IgD-negative memory B cell (primary cell): ENCODE results near the gene GNAT3. TPM values are rescaled to one million over a fixed set of nuclear protein-coding genes. Genes with fewer than 3 reads are reported as not detected.

Experiments
- H3K27ac Mint-ChIP-seq, 3 donors: one replicate each; pipeline ENCODE4 v1.8.0; 2020 to 2022; ENCODE audit warnings: mild to moderate bottlenecking in 3 of 3, mixed read lengths in 3 of 3, moderate library complexity in 1 of 3
- H3K27me3 Mint-ChIP-seq: one replicate; pipeline ENCODE4 v1.8.0; 2021; ENCODE audit warnings: mixed read lengths
- H3K36me3 Mint-ChIP-seq: one replicate; pipeline ENCODE4 v1.8.0; 2020; ENCODE audit warnings: mild to moderate bottlenecking, mixed read lengths
- H3K4me1 Mint-ChIP-seq, 3 donors: one replicate each; pipeline ENCODE4 v1.8.0; 2020 to 2022; ENCODE audit warnings: mixed read lengths in 3 of 3, mild to moderate bottlenecking in 1 of 3
- H3K4me3 Mint-ChIP-seq, 4 donors: one replicate each; pipeline ENCODE4 v1.8.0; 2020 to 2022; ENCODE audit warnings: mild to moderate bottlenecking in 4 of 4, mixed read lengths in 4 of 4, moderate library complexity in 3 of 4
- H3K9me3 Mint-ChIP-seq, 3 donors: one replicate each; pipeline ENCODE4 v1.8.0; 2020 to 2021; ENCODE audit warnings: mixed read lengths in 3 of 3, mild to moderate bottlenecking in 1 of 3
- polyA plus RNA-seq: library from polyadenylated mRNA; unstranded; fragments of 300-500 nt; fragmentation: Illumina TruSeq; gene quantifications from one replicate; pipeline ENCODE4 v1.2.3, GENCODE V29; 2021

Gene GNAT3
- polyA plus RNA-seq: not detected

DNA sequence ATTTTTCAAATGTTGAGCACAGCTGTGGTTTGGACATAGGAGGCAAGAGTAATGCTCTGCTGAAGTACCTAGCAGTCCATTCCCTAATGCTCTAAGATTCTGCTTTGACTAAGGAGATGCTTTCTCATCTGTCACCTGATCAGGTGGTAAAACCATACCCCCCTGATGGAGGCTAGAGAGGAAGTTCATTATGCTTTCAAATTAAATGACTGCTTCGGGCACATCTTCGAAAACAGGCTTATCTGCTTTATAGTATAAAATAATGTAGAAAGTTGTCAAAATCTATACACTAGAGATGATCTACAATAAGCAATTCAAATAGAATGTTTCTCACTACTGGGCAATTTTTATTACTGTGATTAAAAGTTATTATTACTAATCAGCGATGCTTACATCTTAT lies at the start of gene GNAT3:
Gene GNAT3 (minus strand): TSS at position 101 of the 400 bp plus-strand sequence. CDS start 138 bp downstream, outside the sequence.
- Mint-ChIP-seq H3K27ac (no peak within 1 kb of the TSS), H3K9me3 (peaks cover 0 to 2% (median 0%) of the 10 kb centered on the region in 3 donors), H3K4me1 (no peaks in the 10 kb centered on the region), H3K27me3 (no peaks in the 10 kb centered on the region), H3K4me3 (peak within 1 kb of the TSS in 1 of 4 donors; percentile 70), H3K36me3 (no peaks in the 10 kb centered on the region)

DNA sequence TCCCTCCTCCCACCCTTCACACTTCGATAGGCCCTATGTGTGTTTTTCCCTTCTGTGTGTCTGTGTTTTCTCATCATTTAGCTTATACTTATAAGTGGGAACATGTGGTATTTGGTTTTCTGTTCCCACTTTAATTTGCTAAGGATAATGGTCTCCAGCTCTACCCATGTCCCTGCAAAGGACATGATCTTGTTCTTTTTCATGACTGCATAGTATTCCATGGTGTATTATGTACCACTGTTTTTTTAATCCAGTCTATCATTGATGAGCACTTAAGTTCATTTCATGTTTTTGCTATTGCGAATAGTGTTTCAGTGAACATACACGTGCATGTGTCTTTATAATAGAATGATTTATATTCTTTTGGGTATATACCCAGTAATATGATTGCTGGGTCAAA lies 46.3 kb upstream of the GNAT3 start:
- peaks cover 4 to 21% (median 6%) of the 10 kb centered on the region in 3 donors for H3K9me3 Mint-ChIP-seq
- no peaks in the 10 kb centered on the region for H3K4me1 Mint-ChIP-seq
- no peaks in the 10 kb centered on the region for H3K36me3 Mint-ChIP-seq
- H3K4me3 Mint-ChIP-seq: no peak overlapping the region
- H3K27me3 Mint-ChIP-seq: no peaks in the 10 kb centered on the region
- H3K27ac Mint-ChIP-seq: no peak overlapping the region

DNA sequence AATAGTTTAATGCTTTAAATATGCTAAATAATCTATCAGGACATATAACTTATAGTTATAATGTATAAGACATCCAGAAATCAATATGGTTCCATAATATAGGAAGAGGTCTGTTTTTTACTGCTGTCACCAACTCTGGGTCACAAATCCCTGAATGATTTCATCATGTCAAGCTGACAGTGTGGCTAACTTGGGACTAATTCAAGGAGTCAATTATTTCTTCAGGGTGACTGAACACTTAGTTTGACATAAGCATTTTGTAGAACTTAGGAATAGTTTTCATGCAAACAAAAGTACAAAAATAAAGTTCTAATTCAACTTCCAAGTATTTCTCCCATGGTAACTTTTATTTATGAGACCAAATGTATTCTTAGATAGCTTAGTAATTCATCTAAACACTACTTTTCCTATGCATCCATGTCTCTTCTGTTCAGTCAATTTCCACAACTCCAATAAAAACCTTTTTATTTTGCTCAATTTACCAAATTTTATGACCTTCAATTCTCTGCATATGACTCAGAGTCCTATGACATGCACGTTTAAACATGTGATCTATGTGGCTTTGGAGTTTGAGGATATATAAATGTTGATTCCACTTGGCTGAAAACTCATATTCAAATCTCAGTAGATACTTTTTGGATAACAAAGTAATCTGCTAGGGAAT lies 40.3 kb upstream of the GNAT3 start:
- no peak overlapping the region for H3K27ac Mint-ChIP-seq
- H3K4me3 Mint-ChIP-seq: no peak overlapping the region
- H3K4me1 Mint-ChIP-seq: no peaks in the 10 kb centered on the region
- H3K27me3 Mint-ChIP-seq: no peaks in the 10 kb centered on the region
- H3K36me3 Mint-ChIP-seq: no peaks in the 10 kb centered on the region
- peaks cover 2 to 14% (median 2%) of the 10 kb centered on the region in 3 donors for H3K9me3 Mint-ChIP-seq

DNA sequence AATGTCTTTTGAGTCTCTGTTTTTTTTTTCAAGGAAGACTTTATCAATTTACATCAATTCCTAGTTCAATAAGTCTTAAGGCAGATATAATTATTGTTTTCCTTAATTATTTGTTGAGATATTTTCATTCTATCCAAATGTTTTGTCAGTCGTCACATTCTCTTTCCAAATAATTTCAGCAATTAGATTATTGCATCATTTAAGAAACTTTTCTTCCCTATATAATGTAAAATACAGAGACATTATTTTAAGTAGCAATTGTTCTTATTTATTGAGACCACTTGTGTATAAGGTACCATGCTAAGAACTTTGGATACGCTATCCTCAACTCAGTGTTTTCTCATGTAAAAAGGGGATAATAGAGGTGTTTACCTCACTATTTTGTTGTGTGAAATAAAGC lies 38.1 kb upstream of the GNAT3 start:
- H3K9me3 Mint-ChIP-seq: peaks cover 0 to 17% (median 2%) of the 10 kb centered on the region in 3 donors
- H3K4me3 Mint-ChIP-seq: no peak overlapping the region
- H3K4me1 Mint-ChIP-seq: no peaks in the 10 kb centered on the region
- H3K36me3 Mint-ChIP-seq: no peaks in the 10 kb centered on the region
- H3K27me3 Mint-ChIP-seq: no peaks in the 10 kb centered on the region
- no peak overlapping the region for H3K27ac Mint-ChIP-seq

DNA sequence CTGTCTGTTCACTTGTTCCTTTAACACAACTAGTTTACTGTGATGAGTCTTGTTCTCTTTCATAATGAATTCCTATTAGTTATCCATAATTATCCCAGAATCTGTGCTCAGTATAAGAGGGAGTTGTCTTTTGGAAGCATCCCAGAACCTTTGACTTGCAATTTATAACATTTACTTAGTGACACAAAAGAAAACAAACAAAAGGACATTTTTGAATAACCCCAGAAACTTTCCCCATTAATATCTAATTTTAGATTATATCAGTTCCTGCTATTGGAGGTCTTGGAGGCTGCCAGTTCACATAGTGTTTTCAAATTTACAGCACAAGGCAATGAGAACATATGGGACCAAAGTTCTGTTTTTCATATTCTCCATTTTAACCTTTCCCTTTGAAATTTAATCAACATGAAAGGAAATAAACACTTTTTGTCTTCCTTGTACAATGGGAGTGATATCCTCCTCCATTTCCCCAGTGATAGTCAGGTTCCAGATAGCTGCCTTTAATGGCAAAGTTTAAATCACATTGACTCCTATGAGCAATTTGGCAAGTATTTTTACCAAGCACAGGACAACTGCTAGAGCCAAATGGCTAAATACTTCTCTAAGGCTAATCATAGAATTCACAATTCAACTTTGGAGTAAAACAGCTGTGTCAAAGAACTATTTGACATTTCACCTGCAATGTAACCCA lies 37.1 kb upstream of the GNAT3 start:
- H3K4me3 Mint-ChIP-seq: no peak overlapping the region
- H3K4me1 Mint-ChIP-seq: no peaks in the 10 kb centered on the region
- no peak overlapping the region for H3K27ac Mint-ChIP-seq
- no peaks in the 10 kb centered on the region for H3K27me3 Mint-ChIP-seq
- H3K9me3 Mint-ChIP-seq: peaks cover 0 to 17% (median 8%) of the 10 kb centered on the region in 3 donors
- H3K36me3 Mint-ChIP-seq: peaks cover 1% of the 10 kb centered on the region

DNA sequence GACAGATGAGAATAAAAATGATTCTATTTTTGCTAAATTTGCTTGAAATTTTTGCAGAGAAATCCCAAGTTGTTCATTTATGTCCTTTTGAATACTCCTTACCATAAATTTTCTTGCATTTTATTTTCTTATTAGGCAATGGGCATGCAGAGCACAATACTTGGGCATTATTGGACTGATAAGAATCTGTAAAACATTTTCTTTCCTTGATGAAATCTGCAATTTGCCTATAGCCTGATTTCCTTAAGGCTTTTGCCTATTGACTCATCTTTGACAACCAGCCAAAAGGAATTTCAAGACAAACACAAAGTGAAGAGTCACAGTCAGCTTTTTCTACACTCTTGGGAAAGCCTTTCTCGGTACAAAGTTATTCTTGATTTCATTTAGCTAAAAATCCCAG lies 30.5 kb upstream of the GNAT3 start:
- Mint-ChIP-seq H3K9me3 (peaks cover 3 to 8% (median 8%) of the 10 kb centered on the region in 3 donors), H3K27ac (no peak overlapping the region), H3K27me3 (no peaks in the 10 kb centered on the region), H3K4me1 (no peaks in the 10 kb centered on the region), H3K4me3 (no peak overlapping the region), H3K36me3 (peaks cover 1% of the 10 kb centered on the region)

DNA sequence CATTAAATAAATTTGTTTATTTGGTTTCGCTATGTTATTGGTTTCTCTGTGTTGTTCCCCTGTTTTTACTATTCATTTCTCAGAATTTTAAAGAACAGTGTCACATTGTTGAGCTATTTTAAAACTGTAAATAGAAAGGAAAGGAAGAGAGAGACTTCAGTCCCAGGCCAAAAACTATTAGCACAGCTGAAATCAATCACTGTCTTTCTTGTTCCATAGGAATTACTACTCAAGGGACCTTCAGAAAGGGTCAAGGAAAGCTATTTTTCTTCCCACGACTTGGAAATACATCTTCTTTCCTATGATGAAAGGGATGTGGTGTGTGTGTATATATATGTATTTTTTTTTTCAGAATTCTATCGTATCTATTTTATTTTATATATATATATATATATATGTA lies 29.0 kb upstream of the GNAT3 start:
- H3K9me3 Mint-ChIP-seq: peaks cover 3 to 5% (median 5%) of the 10 kb centered on the region in 3 donors
- no peak overlapping the region for H3K4me3 Mint-ChIP-seq
- no peak overlapping the region for H3K27ac Mint-ChIP-seq
- H3K27me3 Mint-ChIP-seq: no peaks in the 10 kb centered on the region
- H3K4me1 Mint-ChIP-seq: no peaks in the 10 kb centered on the region
- H3K36me3 Mint-ChIP-seq: peaks cover 1% of the 10 kb centered on the region

DNA sequence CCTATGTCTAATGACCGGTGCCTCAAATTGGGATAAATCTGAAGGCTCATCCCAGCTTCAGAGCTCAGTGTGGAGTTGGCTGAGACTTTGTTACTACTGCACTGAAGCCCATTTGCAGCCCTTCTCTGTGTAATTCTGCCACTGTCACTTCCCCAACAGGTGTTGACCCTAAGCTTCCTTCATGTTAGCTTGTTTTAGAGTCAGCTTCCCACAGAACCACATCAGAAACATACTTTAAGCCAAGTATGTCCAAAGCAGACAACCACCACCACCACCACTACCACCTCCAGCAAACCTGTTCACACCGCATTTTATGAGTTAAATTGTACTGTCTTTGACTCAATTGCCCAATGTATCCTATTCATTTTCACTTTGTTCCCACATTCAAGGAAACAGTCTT lies 25.2 kb upstream of the GNAT3 start:
- Mint-ChIP-seq H3K27ac (no peak overlapping the region), H3K27me3 (no peaks in the 10 kb centered on the region), H3K4me3 (no peak overlapping the region), H3K36me3 (no peaks in the 10 kb centered on the region), H3K4me1 (no peaks in the 10 kb centered on the region), H3K9me3 (peaks cover 0 to 7% (median 0%) of the 10 kb centered on the region in 3 donors)

DNA sequence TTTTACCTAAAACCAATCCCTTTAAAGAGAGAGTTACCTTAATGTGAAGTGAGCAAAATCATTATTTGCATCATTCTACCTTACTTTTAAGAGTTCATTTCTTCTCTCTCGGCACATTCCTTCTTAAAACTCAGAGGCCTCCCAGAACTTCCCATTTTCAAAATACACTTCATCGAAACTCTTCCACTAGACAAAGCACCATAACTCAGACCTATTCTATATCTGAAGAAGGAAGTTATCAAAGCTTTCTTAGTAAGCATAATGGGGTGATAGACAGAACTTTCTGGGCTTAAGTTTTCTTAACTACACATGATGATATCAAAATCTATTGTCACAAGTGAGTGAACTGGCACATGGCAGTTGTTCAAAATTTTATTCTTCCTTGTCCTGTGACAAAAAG lies 24.6 kb upstream of the GNAT3 start:
- no peaks in the 10 kb centered on the region for H3K27me3 Mint-ChIP-seq
- peaks cover 0 to 7% (median 0%) of the 10 kb centered on the region in 3 donors for H3K9me3 Mint-ChIP-seq
- no peaks in the 10 kb centered on the region for H3K36me3 Mint-ChIP-seq
- no peaks in the 10 kb centered on the region for H3K4me1 Mint-ChIP-seq
- H3K27ac Mint-ChIP-seq: no peak overlapping the region
- no peak overlapping the region for H3K4me3 Mint-ChIP-seq

DNA sequence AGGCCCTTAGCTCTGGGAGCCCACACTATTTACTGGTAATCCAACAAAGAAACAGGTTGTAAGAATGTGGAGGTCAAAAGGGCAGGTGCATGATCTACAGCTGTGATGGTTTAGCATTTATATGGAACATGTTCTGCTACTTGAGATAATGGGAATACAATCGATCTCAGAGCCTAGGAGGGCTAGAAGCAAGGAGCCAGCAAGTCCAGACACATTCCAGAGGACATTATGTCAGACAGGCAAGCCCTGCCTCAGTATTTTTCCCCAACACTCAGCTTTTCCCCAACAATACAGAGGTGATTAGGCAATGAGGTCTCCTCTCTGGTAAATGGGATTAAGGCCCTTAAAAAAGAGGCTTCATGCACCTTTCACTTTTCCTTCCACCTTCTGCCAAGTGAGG lies 21.4 kb upstream of the GNAT3 start:
- Mint-ChIP-seq H3K27ac (no peak overlapping the region), H3K4me1 (no peaks in the 10 kb centered on the region), H3K9me3 (peaks cover 0 to 7% (median 2%) of the 10 kb centered on the region in 3 donors), H3K27me3 (no peaks in the 10 kb centered on the region), H3K36me3 (no peaks in the 10 kb centered on the region), H3K4me3 (no peak overlapping the region)

DNA sequence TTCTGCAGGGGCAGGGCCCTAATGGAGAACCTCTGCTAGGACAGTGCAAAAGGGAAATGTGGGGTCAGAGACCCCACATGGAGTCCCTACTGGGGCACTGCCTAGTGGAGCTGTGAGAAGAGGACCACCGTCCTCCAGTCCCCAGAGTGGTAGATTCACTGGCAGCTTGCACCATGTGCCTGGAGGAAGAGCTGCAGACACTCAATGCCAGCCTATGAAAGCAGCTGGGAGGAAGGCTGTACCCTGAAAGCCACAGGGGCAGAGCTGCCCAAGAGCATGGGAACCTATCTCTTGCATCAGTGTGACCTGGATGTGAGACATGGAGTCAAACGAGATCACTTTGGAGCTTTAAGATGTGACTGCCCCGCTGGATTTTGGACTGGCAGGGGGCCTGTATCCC lies 20.3 kb upstream of the GNAT3 start:
- H3K27ac Mint-ChIP-seq: no peak overlapping the region
- peaks cover 0 to 7% (median 2%) of the 10 kb centered on the region in 3 donors for H3K9me3 Mint-ChIP-seq

DNA sequence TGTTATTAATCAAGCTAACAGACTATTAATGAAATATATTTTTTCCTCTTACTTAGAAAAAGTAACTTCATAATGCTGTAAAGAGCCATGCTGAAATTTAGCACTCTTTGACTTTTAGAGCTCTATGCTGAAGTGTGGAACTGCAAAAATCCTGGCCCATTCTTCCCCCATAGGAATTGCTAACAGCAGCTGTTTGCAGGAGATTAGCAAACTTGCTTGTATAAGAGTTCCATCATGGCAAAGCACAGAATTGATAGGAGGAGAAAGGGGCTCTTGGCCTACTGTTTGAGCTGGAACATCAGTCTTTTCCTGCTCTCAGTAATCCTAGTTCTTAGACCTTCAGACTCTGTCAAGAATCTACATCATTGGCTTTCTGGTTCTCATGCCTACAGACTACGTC lies 18.3 kb upstream of the GNAT3 start:
- Mint-ChIP-seq H3K4me1 (no peaks in the 10 kb centered on the region), H3K27ac (no peak overlapping the region), H3K9me3 (peaks cover 0 to 8% (median 2%) of the 10 kb centered on the region in 3 donors), H3K36me3 (no peaks in the 10 kb centered on the region), H3K4me3 (no peak overlapping the region), H3K27me3 (no peaks in the 10 kb centered on the region)

More for the DNA sequence above, 20.3 kb upstream of the GNAT3 start:
- Mint-ChIP-seq H3K4me1 (no peaks in the 10 kb centered on the region), H3K4me3 (no peak overlapping the region), H3K36me3 (no peaks in the 10 kb centered on the region), H3K27me3 (no peaks in the 10 kb centered on the region)

DNA sequence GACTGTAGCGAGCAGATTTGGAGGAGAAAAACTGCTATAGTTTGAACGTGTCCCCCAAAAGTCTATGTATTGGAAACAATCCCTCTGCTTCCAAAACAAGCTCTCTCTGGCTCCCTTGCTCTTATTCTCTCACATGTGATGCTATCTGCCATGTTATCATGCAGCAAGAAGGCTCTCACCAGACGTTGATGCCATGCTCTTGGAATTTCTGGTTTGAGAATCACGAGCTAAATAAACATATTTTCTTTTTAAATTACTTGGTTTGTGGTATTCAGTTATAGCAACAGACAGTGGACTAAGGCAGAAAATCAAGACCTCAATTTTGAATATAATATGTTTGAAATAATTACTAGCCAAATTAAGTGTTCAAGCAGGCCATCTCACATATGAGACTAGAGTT lies 17.5 kb upstream of the GNAT3 start:
- Mint-ChIP-seq H3K27me3 (no peaks in the 10 kb centered on the region), H3K36me3 (no peaks in the 10 kb centered on the region), H3K27ac (no peak overlapping the region), H3K4me1 (no peaks in the 10 kb centered on the region), H3K4me3 (no peak overlapping the region), H3K9me3 (peaks cover 0 to 10% (median 2%) of the 10 kb centered on the region in 3 donors)

DNA sequence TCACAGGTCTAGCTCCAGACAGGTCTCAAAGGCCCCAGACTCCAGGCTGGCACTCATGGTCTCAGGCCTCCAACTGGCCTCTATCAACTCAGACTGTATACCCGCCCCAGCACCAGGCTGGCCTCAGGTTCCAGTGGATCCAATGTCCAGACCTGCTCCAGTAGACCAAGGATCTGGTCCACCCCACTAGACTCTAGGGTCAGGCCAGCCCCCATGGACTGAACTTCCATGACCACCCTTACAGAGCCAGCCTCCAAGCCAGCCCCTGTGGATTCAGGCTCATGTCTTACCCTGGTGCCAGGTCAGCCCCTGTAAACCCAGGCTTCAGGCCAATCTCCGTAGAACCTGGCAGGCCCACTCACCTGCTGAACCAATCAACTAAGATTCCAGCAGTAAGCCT lies 16.8 kb upstream of the GNAT3 start:
- no peak overlapping the region for H3K4me3 Mint-ChIP-seq
- peaks cover 0 to 8% (median 2%) of the 10 kb centered on the region in 3 donors for H3K9me3 Mint-ChIP-seq
- H3K27ac Mint-ChIP-seq: no peak overlapping the region
- no peaks in the 10 kb centered on the region for H3K4me1 Mint-ChIP-seq
- no peaks in the 10 kb centered on the region for H3K27me3 Mint-ChIP-seq
- no peaks in the 10 kb centered on the region for H3K36me3 Mint-ChIP-seq

DNA sequence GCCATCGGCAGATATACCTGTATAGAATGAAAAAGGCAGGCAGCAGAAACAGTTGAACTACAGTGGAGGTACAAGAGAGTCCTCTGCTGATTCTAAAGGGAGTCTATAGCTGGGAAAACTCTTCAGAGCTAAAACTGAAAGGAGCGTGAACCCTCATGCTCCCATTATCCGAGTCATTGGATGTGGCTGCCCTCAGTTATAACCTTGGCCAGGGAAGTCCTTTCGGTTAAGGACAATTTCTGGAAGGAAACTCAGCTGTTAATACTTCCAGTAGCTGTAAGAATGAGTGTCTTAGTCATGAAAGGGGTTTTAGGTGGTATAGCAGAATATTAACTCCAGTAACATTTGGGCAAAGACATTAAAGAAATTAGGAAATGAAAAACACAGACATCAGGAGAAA lies 14.6 kb upstream of the GNAT3 start:
- Mint-ChIP-seq H3K4me3 (peak overlapping the region in 1 of 4 donors; percentile 35), H3K27ac (no peak overlapping the region), H3K4me1 (no peaks in the 10 kb centered on the region), H3K9me3 (peaks cover 0 to 6% (median 4%) of the 10 kb centered on the region in 3 donors), H3K36me3 (no peaks in the 10 kb centered on the region), H3K27me3 (no peaks in the 10 kb centered on the region)

DNA sequence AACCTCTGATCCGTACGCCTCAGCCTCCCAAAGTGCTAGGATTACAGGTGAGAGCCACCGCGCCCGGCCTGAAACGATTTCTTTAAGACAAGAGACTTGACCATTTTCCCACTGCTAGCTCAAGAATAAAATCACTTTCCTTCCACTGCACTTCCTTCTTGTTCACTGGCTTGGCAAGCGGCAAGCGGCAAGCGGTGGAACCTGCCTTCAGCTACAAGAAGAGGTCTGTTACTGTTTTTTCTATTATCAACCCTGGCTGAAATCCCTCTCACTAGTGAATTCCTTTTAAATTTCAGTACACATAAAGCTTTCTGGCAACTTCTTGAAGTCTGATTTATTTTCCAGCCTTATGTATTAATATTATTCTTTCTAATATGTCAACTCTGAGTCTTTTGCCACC lies 12.8 kb upstream of the GNAT3 start:
- H3K4me3 Mint-ChIP-seq: no peak overlapping the region
- no peaks in the 10 kb centered on the region for H3K36me3 Mint-ChIP-seq
- no peaks in the 10 kb centered on the region for H3K27me3 Mint-ChIP-seq

More for the DNA sequence above, 12.8 kb upstream of the GNAT3 start:
- Mint-ChIP-seq H3K9me3 (peaks cover 0 to 6% (median 2%) of the 10 kb centered on the region in 3 donors), H3K4me1 (no peaks in the 10 kb centered on the region), H3K27ac (no peak overlapping the region)
